CD4-positive, alpha-beta T cell treated with Interferon alpha-2 for 1 hour (primary cell): ENCODE results near the gene UBN1.
"Not testable (repeated sequence)": the region's sequence is repeated elsewhere in the genome, so short reads cannot be mapped to it uniquely, and the experiment has no call there.

Source experiments
- DNase-seq, 2 donors: peaks; one replicate each; pipeline ENCODE4 v3.0.0-alpha.2; 2020 to 2022

The UBN1 gene

DNA sequence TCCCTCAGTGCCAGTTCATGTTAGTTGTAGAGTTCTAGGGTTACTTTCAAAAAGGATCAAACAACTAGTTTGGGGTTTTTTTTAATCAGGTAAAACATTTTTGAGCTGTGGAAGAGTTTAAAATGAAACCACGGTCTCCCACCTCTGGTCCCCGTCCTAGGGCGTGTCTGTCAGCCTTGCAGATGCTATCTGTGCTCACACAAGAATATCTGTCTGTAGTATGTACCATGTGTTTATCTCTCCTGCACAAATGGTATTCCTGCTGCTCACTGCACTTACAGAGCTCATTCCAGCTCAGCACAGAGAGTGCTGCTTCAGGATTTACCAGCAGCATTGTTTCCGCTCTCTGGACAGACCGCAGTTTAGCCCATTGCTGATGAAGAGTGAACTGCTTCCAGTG, 38.9 kb downstream of the UBN1 start:
- no peak for DNase-seq

DNA sequence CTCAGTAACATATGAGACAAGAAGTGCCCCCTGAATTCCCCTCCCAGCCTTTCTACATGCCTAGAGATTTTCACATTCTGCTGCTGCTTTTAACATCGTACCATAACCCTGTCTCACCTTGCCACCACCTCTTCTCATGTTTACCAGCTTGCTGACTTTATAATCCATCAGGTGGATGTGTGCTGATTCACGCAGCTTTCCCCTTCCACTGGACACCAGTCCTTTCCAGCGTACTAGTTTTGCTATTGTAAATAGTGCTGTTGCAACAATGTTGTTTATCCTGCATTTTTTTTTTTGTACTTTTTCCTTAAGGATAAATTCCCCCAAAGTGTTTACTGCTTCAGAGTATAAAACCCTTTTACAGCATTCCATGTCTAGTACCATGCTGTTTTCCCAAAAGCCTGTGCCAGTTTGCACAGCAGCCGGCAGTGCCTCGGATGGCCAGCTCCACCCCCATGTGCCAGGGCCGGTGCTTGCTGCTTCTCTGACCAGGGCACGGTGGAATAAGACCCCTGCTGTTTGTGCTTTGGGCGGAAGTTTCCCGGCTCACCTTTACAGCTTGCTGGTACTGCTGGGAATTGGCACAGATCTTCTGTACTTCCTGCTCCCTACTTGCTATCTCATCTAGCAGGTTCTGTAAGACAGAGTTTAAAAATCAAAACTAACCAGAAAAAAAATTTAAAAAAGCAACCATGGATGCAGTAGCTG, 41.3 kb downstream of the UBN1 start:
- DNase-seq: no peak

DNA sequence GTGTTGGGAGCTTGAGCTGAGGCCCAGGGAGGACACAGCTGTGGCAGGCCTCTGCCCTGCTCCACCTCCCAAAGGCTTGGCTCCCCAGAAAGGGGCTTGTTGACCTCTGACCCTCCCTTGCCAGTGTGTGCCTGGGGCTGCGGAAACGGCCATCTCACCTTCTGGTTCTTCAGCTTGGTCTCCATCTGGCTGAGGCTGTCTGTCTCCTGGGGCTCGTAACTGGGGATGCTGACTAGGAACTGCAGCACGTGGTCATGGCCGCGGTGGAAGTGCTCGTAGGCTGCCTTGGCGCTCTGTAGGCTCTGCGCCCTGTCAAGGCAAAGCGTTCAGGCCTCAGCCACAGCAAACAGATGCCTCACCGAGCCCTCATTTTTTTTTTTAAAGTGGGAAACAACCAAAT, 42.7 kb downstream of the UBN1 start:
- DNase-seq: no peak

DNA sequence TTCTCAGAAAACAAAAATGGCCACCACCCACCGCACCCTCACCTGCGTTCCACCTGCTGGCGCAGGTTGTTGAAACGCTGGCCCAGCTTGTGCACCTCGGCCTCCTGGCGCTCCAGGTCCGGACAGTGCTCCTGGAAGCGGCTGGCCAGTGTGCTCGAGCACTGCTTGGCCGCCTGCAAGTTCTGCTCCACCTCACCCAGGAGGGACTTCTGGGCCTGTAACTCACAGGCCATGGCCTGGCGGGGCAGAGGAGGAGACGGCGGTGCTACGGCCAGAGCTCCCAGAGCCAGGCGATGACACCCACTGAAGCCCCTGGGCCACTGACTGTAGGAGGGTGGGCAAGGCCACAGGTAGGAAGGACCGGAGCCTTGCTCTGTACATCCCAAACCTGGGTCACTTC, 43.4 kb downstream of the UBN1 start:
- DNase-seq: no peak

DNA sequence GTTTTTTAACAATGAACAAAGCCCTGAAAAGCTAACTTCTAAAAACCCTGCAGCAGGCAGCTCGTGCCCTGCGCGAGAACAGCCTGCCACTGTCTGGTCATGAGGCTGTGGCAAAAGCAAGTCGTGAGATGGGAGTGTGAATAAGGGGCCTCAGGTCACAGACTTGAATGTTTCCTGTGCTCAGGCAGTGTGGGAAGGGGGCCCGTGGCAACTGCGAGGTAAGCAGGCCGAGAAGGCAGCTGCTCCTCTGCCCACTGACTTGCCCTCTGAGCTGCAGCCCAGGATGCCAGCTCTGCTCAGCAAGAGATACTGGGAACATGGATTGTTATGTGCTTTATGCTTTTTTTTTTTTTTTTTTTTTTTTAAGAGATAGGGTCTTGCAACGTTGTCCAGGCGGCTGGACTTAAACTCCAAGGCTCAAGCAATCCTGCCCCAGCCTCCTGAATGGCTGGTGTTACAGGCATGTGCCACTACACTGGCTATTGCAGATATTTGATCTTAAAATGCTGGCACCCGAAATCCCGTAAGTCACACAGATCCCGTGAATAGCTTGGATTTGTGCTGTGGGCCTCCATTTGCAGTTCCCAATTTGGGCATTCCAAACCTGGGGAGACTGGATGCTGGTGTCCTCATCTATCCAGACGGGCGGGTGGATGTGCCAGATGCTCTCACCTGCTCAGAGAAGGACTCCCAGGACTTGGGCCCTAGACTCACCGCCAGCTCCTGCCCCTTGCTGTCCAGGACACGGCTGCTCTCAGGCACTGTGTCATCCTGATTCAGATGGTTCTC, 44.0 kb downstream of the UBN1 start:
- DNase-seq: no peak

DNA sequence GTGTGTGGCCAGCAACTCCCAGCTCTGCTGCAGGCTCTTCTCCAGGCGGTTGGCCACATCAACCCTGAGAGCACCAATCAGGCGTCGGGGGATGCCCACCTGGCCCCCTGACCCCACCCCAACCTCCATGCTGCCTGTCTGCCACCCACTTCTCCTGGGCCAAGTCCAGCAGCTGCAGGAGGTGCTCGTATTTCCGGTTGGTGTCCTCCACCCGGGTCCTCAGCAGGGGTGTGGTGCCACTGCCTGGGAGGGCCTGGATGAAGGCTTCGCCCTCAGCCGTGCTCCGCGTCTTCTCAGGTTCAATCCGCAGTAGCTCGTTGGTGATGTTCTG, 44.6 kb downstream of the UBN1 start:
- no peak for DNase-seq

DNA sequence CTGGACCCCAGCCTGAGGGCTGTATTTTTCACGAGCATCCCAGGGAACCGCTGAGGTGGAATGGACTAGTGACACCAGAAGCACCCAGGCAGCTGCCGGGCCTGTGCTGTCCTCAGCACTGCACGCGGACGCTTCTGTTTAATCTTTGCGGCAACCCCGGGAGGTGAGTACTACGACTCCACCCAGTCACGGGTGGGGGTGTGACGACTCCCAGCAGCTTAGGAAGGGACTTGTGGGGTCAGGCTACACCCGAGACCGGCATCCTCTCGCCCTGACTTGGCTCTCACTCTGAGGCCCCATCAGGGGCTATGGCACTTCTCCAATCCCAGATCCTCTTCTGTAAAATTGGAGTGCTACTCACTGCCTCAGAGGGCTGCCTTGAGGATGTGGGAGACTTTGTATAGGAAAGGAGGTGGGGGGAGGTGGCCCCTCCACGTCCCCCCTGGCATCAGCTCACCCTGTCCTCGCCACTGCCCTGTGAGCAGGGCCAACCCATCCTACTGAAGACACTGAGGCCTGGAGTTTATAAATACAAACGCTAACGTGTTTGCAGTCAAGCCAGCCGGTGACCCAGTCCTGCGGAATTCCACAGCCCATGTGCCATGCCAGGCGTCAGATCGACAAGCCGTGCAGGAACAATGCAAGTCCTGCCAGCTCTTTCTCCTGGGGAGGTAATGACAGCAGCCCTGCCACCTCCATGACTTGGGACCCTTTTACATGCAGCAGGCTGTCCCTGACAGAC, 45.3 kb downstream of the UBN1 start:
- no peak for DNase-seq

DNA sequence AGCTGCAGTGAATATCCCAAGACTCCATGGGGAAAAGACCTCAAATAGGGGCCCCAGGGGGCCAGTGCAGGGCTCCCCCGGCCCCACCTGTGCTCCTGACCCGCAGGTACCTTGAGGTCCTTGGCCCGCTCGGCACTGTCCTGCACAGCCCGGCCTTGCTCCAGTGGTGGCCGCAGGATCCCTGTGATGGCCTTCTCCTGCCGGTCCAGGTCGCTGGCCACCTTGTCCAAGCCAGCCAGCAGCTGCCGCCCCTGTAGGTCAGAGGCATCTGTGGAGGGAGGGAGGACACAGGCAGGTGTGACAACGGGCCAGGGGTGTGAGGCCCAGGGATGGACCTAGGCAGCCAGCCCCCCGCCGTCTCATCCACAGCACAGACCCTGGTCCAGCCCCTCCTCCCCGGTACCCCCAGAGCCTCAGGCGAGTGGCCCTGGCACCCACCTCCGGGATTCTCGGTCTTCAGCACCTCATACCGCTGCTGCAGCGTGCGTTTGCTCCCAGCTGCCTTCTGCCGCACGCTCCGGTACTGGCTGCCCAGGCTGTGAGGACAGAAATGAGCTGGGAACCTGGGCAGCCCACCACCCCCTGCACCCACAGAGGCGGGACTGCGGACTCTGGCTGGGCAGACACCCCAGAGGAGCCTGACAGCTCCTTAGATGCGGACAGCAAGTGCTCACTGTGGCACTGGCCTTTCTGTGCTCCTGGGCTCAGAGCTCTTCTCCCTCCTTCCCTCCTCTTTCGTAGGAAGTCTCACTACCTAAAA, 46.0 kb downstream of the UBN1 start:
- no peak for DNase-seq

DNA sequence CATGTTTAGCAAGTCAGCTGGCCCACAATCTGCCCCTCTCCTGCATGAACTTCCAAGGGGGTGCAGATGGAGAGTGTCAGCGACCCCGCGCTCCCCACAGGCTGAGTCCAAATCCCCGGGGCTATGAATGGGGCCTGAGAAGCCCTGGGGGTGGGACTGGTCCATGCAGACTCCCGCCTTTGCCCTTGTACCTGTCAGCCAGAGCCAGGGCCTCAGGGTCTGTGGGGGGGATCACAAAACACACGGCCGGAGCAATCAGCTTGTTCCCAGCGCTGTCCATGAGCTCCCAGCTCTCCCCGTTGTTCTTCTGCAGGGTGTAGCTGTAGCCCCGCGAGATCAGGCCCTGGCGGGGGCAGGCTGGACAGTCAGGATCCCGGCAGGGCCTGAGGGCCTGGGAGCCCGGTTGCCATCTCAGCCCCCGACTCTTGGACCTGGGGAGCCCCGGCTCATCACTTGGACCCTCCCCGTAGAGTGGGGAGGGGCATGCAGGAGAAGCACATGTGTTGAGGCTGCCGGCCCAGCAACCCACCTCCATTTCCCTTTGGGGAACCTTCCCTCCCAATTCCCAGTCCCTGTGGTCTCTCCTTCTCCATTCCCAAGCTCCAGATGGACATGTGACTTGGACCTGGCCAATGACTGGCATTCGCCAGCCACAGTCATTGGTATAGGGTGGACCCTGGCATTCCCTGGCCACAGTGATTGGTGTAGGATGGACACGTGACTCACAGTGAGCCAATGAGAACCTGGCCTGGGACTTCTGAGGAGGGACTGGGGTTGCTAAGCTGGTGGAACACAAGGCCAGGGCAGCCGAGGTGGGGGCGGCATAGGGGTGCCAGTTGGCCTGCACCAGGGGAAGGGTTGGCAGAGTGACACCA, 47.2 kb downstream of the UBN1 start:
- no peak for DNase-seq

DNA sequence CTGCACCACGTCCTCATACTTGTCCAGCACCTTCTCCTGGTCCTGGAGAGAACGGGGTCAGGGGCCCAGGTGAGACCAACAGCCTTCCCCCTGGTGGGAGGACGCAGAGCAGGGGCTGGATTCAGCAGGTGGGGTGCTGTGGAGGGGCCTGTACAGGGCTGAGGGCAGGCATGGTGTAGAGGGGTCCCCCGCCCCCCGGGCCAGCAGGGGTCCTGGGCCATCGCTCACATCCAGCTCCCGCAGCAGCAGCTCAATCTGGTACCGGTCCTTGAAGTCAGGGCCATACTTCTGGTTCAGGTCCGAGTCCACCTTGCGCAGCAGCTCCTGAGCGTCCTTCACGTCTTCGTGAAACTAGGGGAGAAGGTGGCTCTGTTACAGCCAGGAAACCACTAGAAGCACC, 48.1 kb downstream of the UBN1 start:
- no peak for DNase-seq

DNA sequence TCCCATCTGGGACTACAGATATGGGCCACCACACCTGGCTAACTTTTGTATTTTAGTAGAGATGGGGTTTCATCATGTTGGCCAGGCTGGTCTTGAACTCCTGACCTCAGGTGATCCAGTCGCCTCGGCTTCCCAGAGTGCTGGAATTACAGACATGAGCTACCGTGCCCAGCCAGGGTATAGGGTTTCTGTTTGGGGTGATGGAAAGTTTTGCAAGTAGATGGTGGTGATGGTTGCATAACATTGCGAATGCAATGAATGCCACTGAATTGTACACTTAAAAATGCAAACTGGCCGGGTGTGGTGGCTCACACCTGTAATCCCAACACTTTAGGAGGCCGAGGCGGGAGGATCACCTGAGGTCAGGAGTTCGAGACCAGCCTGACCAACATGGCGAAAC, 49.5 kb downstream of the UBN1 start:
- DNase-seq: not testable (repeated sequence)

DNA sequence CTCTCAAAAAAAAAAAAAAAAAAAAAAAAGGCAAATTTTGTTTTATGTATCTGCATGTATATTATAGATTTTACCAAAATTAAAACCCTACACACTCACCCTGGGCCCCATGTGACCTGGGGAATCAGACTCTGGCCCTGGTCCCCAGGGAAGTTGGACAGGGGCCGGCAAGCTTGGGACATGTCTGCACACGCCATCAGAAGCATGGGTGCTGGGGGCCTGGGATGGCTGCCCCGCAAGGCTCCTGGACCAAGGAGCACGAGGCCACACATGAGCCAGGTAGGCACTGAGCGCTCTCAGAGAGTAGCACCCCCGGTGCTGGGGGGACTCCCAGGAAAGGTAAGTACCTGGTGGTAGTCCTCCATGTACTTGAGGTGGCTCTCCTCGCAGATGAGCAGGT, 50.0 kb downstream of the UBN1 start:
- no peak for DNase-seq

DNA sequence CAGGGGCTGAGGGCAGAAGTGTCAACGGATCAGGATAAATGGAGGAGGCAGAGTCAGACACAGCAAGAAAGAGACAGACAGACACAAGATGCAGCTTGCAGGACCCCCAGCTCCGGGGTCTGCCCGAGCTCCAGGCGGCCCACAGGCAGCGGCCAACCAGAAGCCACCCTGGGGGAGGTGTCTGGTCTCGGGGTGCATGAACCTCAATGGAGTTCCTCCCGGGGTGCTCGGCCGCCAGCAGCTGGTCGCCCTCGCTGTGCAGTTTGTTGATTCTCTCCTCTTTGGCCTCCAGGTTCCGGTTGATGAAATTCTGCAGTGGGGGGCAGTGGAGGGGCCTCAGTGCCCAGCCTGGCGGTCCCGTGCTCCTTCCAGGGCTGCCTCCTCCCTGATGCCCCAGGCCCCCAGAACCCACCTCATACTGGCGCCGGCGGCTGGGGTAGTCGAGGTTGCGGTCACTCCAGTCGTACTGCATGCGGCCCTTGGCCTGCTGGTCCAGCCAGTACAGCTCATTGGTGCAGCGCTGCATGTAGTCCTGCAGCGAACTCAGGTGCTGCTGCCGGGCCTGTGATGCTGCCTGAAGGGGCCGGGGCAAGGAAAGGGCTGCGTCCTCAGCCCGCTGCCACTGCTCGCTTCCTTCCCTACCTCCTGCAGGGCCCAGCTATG, 51.7 kb downstream of the UBN1 start:
- DNase-seq: no peak

DNA sequence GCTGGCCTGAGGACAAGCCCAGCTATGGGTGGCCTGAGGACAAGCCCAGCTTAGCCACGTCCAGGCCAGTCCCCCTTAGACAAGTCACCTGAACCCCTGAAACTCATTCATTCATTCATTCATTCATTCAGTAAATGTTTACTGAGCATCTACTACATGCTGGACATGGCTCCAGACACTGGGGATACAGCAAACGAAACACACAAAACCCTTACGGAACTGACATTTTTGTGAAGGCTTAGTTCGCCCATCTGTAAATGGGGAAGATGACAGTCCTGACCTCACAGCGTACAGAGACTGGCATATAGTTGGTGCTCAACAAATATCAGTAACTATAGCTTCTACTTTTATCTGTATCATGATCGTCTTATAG, 52.2 kb downstream of the UBN1 start:
- DNase-seq: no peak

DNA sequence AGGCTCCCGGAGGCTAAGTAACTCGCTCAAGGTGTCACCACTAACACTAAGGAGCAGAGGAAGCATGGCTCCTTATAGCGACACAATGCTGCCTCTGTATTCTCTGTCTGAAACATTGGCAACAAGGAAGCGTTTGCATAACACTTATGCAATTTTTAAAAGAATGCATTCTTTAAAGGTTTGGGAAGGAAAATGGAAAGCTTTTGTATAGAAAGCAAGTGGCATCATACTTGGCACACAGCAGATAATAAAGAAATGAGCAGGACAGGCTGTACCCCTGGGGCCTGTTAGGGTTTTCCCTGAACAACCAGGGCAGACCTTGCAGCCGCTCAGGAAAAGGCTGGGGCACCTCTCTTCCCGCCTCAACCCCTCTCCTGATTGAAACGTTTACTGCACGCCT, 52.8 kb downstream of the UBN1 start:
- no peak for DNase-seq

DNA sequence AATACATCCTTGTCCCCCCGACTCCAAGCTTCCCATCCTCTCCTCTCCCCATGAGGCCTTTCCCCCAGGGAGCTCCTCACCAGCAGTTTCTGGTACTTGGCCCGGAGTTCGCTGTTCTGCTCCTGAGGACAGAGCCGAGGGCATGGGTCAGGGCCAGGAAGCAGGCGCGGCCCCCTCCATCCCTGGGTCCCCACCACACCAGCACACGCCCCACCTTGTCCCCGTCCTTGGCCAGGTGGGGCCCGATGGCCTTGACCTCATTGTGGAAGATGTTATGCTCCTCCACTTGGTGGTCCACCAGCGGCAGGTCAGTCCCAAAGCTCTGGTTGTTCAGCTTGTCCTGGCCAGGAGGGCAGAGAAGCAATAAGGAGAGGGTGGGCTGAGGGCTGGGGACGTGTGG, 53.5 kb downstream of the UBN1 start:
- DNase-seq: no peak

DNA sequence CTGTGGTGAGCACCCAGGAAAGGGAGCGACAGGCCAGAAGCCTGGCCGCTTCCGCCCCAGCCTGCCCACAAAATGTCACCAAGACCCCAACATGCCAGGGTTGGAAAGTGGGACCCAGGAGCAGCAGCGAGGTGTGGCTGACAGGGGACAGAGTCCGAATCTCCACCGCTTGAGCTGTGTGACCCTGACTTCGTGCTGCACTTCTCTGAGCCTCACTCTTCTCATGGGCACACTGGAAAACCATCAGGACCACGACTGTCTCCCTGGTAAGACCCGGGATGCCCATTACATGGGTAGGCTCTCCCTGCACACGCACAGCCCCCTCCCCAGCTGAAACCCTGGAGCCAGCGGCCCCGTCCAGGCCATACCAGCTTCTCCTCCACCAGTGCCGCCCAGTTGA, 54.8 kb downstream of the UBN1 start:
- DNase-seq: no peak

DNA sequence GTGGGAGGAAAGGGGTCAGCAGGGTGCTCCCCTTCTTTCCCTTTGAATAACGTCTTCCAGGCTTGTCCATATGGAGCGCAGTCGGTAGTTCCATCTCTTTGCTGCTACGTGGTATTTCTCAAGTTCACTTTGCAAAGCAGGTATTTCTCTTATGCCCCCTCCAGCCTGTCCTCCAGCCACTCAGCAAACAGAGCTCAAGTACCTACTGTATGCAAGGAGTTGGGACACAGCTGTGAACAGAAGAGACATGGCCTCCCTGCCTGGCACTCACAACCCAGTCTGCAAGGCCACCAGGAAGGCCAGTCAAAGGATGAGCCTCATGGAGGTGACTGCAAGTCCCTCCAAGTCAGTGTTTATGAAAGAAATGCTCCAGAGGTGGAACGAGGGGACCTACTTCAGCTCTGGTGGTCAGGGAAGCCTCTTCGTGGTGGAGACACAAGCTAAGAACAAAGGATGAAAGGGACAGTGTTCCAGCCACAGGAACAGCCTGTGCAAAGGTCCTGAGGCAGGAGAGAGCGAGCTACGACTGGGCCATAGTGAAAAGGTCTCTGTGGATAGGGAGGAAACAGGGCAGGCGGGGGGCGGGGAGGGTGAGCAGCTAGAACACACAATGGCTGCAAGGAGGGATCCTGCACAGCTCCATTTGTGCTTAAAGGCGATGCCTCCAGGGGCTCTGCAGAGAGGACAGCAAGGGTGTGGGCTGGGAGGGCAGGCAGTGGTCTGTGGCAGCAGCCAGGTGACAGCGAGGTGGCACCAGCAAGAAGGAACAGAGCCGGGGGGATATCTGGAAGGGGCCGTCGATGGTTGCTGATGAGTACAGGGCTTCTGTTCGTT, 57.0 kb downstream of the UBN1 start:
- no peak for DNase-seq

DNA sequence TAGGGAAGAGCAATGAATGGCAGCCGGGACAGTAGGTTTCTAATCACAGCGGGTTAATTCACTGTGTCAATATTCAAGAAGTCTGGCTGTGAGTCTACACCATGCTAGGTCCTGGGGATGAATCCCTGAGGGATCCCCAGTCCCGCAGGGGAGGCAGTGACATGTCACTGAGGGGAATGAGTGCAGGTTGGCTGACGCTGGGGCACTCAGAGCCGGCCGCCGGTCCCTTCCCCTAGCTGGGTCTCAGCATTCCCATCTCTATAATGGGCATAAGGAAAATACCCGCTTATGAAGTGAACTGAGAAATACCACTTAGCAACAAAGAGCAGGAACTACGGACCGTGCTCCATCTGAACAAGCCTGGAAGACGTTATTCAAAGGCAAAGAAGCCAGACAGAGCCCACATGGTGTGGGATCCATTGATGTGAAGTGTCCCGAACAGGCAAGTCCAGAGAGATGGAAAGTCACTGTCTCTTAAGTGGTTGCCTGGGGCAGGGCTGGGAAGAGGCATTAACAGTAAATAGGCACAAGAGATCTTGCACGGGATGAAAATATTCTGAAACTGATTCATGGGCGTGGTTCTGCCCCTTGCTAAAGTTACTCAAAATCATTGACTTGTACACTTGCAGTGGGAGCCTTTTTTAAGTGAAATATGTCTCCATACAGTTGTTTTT, 57.8 kb downstream of the UBN1 start:
- DNase-seq: no peak

DNA sequence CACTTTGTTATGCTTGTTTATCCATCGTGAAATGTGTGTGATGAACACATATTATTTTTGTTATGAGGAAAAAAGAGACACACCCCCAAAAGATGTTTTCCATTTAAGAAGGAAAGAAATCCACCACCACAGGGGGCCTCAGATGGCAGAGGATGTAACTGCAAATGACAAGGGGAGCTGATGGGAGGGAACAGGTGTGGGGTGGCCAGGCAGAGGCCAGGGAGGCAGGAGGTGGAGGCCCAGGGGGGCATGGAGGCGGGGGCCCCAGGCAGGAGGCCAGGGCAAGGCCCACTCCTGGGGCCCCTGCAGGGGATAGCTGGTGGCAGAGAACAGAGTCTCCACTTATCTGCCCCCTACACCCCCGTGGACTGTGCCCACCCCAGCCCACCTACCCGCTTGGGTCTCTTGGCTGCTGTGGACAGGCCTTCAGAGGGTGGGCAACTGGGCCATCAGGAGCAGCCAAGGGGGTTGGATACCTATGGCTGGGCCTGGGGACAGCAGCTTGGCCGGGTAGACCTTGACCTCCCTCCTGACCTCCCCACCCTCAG, 61.6 kb downstream of the UBN1 start:
- no peak for DNase-seq
